MCF 10A (cell line): ENCODE results near the gene ANO2. TPM values are rescaled to one million over a fixed set of nuclear protein-coding genes. Genes with fewer than 3 reads are reported as not detected.

ENCODE experiments used
- BruUV-seq: library from RNA; stranded (reverse); fragments of 400-500 nt; replicated peaks from 2 replicates; lab custom pipeline; 2021; lab: Mats Ljungman, UMichigan
- CTCF ChIA-PET: fragments of 300-600 bp; sonication (Branson Sonifier 250); formaldehyde crosslinking; extraction: SDS; loops from one replicate; lab custom pipeline; 2021; ENCODE audit warnings: antibody characterized with exemption, inconsistent platforms; lab: Yijun Ruan, JAX
- POLR2A ChIA-PET: fragments of 300-600, 350-650 bp; sonication (Branson Sonifier 250); formaldehyde crosslinking; extraction: SDS; loops from one replicate; lab custom pipeline; 2020; ENCODE audit warnings: antibody characterized with exemption, inconsistent platforms; lab: Yijun Ruan, JAX
- DNase-seq: peaks from one replicate; pipeline ENCODE4 v3.0.0-alpha.2; 2018; ENCODE audit not compliant: unreplicated experiment
- H3K27ac Mint-ChIP-seq: one replicate; pipeline ENCODE4 v1.8.0; 2022; ENCODE audit warnings: mild to moderate bottlenecking, low read depth, mixed read lengths; ENCODE audit not compliant: unreplicated experiment
- H3K27me3 Mint-ChIP-seq: one replicate; pipeline ENCODE4 v1.8.0; 2022; ENCODE audit warnings: mixed read lengths; ENCODE audit not compliant: insufficient read depth, unreplicated experiment
- H3K36me3 Mint-ChIP-seq: one replicate; pipeline ENCODE4 v1.8.0; 2022; ENCODE audit warnings: mild to moderate bottlenecking, moderate library complexity, mixed read lengths; ENCODE audit not compliant: insufficient read depth, unreplicated experiment
- H3K4me1 Mint-ChIP-seq: one replicate; pipeline ENCODE4 v1.8.0; 2022; ENCODE audit warnings: mixed read lengths; ENCODE audit not compliant: insufficient read depth, unreplicated experiment
- H3K4me3 Mint-ChIP-seq: one replicate; pipeline ENCODE4 v1.8.0; 2022; ENCODE audit warnings: mild to moderate bottlenecking, moderate library complexity, mixed read lengths; ENCODE audit not compliant: unreplicated experiment
- H3K9me3 Mint-ChIP-seq: one replicate; pipeline ENCODE4 v1.8.0; 2022; ENCODE audit warnings: mixed read lengths; ENCODE audit not compliant: unreplicated experiment
- CTCF ChIP-seq: fragments of 200-600 bp; IDR thresholded peaks from one replicate; pipeline ENCODE4 v1.8.0; 2022; ENCODE audit warnings: antibody characterized with exemption, mild to moderate bottlenecking; ENCODE audit not compliant: unreplicated experiment
- intact Hi-C: fragments of 100-400 bp; cut with micrococcal nuclease; formaldehyde crosslinking; loops from 2 replicates; pipeline ENCODE4 v1.14.1; 2022
- total RNA-seq: library from RNA; stranded (reverse); gene quantifications from 2 replicates; pipeline ENCODE4 v1.2.3, GENCODE V29; 2022

The ANO2 gene
- total RNA-seq, 1 experiment from 2014 or later = not detected

DNA sequence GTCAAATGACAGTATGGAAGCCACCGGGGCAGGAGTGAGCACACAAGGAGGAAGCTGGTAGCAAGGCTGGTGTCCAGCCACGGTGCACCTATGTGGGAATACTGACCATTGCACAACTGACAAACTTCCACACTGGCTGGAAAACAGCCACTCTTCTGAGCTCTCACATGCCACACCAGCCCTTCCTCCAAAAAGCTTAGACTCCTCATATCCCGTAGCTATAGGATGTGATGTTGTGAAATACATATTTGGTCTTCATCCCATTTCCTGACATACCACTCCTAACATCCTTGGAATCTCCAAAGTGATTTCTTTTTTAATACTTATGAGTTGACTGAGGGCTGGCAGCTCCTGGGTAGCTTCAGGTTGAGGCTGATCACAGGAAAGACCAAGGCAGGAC is 409.5 kb downstream of the ANO2 start:
- TF ChIP-seq CTCF = no peak
- BruUV-seq = no TSS peak
- no peak for DNase-seq
- Mint-ChIP-seq H3K36me3 (no peaks in the 10 kb centered on the region), H3K9me3 (peaks cover 29% of the 10 kb centered on the region), H3K27me3 (no peaks in the 10 kb centered on the region), H3K4me1 (no peaks in the 10 kb centered on the region), H3K4me3 (no peak overlapping the region), H3K27ac (no peak overlapping the region)
- POLR2A ChIA-PET = no interaction called here
- CTCF ChIA-PET = no interaction called here
- intact Hi-C loops = no loop called here

DNA sequence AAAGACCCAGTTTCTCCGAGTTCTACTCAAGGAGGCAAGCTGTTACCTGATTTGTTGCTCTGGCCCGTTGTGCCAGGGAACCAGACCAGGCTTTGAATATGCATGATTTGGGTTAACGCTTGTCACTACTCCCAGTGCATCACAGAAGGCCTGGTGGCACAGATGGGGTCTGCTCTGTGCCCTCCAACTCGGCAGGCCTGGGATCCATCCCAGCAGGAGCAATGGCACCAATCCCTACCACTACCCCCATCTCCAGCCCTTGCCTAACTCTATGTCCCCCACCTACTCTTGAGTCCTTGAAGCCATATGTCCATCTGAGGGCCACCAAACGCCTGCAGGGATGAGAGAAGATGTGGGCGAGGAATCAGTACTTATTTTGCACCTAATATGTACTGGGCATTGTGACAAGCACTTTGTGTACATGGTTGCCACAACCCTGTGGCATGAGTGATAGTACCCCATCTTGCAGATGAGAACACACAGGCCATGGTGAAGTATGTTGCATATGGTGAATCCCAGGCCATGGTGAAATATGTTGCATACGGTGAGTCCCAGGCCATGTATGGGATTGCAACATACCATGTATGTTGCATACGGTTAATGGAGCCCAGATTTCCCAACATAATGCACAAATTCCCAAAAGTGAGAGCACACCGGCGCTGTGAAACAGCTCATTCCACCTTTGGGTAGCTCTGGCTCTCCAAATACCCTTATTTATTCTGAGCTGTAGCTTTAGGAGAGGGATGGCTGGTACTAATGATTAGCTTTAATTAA is 410.4 kb downstream of the ANO2 start:
- Mint-ChIP-seq H3K36me3 (no peaks in the 10 kb centered on the region), H3K27me3 (no peaks in the 10 kb centered on the region), H3K4me3 (no peak overlapping the region), H3K27ac (no peak overlapping the region), H3K4me1 (no peaks in the 10 kb centered on the region), H3K9me3 (peaks cover 38% of the 10 kb centered on the region)
- intact Hi-C loops = no loop called here
- no TSS peak for BruUV-seq
- DNase-seq = no peak
- TF ChIP-seq CTCF = no peak
- CTCF ChIA-PET = interaction anchor here (0.6 kb wide), 1 partner anchor 62 kb away, joined by 3 read pairs; no protein-coding TSS in a partner anchor
- POLR2A ChIA-PET = no interaction called here

DNA sequence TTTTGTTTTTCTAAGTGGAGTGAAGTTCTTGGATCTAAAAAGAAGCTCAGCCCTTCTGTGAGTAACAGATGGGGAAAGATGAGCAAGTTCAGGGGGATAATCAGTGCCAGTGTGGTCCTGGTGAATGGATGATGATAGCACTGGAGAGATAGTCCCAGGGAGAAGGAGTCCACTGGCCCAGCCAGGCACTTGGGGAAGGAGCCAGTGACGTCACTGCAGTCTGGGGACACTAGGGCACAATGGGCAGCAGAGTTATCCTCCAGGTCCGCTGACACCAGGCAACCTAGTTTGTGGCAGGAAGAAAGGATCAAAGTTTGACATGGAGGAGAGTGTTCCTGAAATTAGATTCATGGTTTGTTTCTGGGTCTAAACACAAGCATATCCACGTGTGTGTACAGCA is 411.7 kb downstream of the ANO2 start:
- H3K4me3 Mint-ChIP-seq = no peak overlapping the region
- intact Hi-C loops = no loop called here
- peaks cover 28% of the 10 kb centered on the region for H3K9me3 Mint-ChIP-seq
- no peaks in the 10 kb centered on the region for H3K4me1 Mint-ChIP-seq
- CTCF ChIA-PET = no interaction called here
- H3K36me3 Mint-ChIP-seq = no peaks in the 10 kb centered on the region
- no peak overlapping the region for H3K27ac Mint-ChIP-seq
- no TSS peak for BruUV-seq
- no peak for TF ChIP-seq CTCF
- POLR2A ChIA-PET = no interaction called here
- no peak for DNase-seq
- H3K27me3 Mint-ChIP-seq = no peaks in the 10 kb centered on the region

DNA sequence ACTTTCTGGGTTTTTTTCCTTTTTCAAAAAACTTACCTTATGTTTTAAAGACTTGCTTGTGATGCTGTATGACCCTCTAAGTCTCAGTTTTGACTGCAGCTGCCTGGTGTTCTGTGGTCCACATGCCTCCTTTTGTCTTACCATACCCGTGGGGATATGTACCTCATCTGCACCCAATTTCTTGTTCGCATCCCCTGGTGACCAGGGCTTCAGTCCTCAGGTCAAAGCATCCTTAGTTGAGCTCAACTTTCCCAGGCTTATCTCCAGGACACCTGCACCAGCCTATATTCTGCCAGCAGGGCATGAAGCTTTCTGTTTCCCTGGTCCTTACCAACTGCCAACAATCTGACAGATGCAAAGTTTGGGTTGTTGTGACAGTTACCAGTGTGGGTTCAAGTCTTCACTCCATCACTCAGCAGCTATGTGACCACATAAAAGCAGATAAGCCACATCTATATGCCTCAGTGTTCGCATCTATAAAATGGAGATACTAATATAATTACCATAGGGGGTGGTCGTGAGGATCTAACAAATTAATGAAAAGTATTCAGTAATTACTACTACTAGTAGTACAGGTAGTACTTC is 419.2 kb downstream of the ANO2 start:
- Mint-ChIP-seq H3K4me1 (no peaks in the 10 kb centered on the region), H3K27ac (no peak overlapping the region), H3K27me3 (no peaks in the 10 kb centered on the region), H3K9me3 (peaks cover 18% of the 10 kb centered on the region), H3K4me3 (no peak overlapping the region), H3K36me3 (peaks cover 2% of the 10 kb centered on the region)
- CTCF ChIA-PET = no interaction called here
- no peak for TF ChIP-seq CTCF
- no TSS peak for BruUV-seq
- intact Hi-C loops = no loop called here
- DNase-seq = no peak
- POLR2A ChIA-PET = no interaction called here
